ENCODE measurements around the gene CHRND.
A peak's percentile ranks its signal among the peaks of the same experiment; 100 is the strongest.

The CHRND gene

GRCh38 chr2:232550354-232551249, 24.6 kb downstream of the CHRND start, which contains the start of the genes EIF4E2 and TIGD1 (continued):
- TF ChIP-seq ZNF518A (tag by site-specific recombination; conservative IDR thresholded peaks at IDR 0.05; ENCODE audit: low read depth) (peak; percentile 68), ZNF202 (tag by site-specific recombination; IDR thresholded peaks at IDR 0.05; ENCODE audit: borderline replicate concordance) (no peak), ZNF157 (tag by site-specific recombination; IDR thresholded peaks at IDR 0.05) (no peak), ZNF571 (tag by site-specific recombination; IDR thresholded peaks at IDR 0.05) (no peak), KLF9 (tag by site-specific recombination; IDR thresholded peaks at IDR 0.05; ENCODE audit: low read depth) (peak; percentile 57), GLIS2 (tag by site-specific recombination; IDR thresholded peaks at IDR 0.05) (peak; percentile 57; the same call in 1 of the 2 replicates), ZNF449 (tag by site-specific recombination; IDR thresholded peaks at IDR 0.05) (no peak), WT1 (tag by site-specific recombination; IDR thresholded peaks at IDR 0.05) (peak; percentile 66), KLF7 (tag by site-specific recombination; IDR thresholded peaks at IDR 0.05; ENCODE audit: borderline replicate concordance) (no peak), ZBTB10 (tag by site-specific recombination; IDR thresholded peaks at IDR 0.05) (no peak), YY2 (tag by site-specific recombination; IDR thresholded peaks at IDR 0.05) (no peak), KLF17 (tag by site-specific recombination; IDR thresholded peaks at IDR 0.05) (peak; percentile 68; the same call in 1 of the 2 replicates), ZBTB48 (tag by site-specific recombination; IDR thresholded peaks at IDR 0.05) (peak; percentile 72; the same call in 1 of the 2 replicates), ZNF76 (tag by site-specific recombination; IDR thresholded peaks at IDR 0.05; ENCODE audit: borderline replicate concordance, low read depth) (0 out of 2 replicates have a peak, but pooled peaks have one; percentile 5), SP3 (tag by site-specific recombination; IDR thresholded peaks at IDR 0.05) (peak; percentile 82), ZNF184 (tag by site-specific recombination; IDR thresholded peaks at IDR 0.05) (no peak), ZNF555 (tag by site-specific recombination; conservative IDR thresholded peaks at IDR 0.05) (no peak), ZNF596 (tag by site-specific recombination; IDR thresholded peaks at IDR 0.05) (no peak), ZBTB11 (tag by site-specific recombination; conservative IDR thresholded peaks at IDR 0.05; ENCODE audit: low read depth) (peak; percentile 98), ZNF311 (tag by site-specific recombination; IDR thresholded peaks at IDR 0.05; ENCODE audit: borderline replicate concordance) (no peak), MYNN (tag by site-specific recombination; IDR thresholded peaks at IDR 0.05; ENCODE audit: borderline replicate concordance) (no peak)
